Lung (tissue), 12 donors: ENCODE measurements around the gene ITGA8. TPM values are rescaled to one million over a fixed set of nuclear protein-coding genes. Genes with fewer than 3 reads are reported as not detected.

Experiments
- ATAC-seq: fragments of 200-7000 bp; cut with Tn5 transposase; one replicate; pipeline ENCODE4 v1.9.1; 2020; ENCODE audit warnings: moderate number of reproducible peaks; ENCODE audit not compliant: insufficient read depth, low FRiP score
- DNase-seq, 3 donors: peaks; one replicate each; pipeline ENCODE4 v3.0.0-alpha.2; 2013 to 2017
- H3K27ac ChIP-seq, 2 donors: one replicate each; pipeline ENCODE4 v1.5.1; 2013; ENCODE audit warnings: mild to moderate bottlenecking in 2 of 2, moderate library complexity in 2 of 2, control low read depth in 1 of 2, inconsistent platforms in 1 of 2, low read depth in 1 of 2, low read length in 1 of 2
- H3K27me3 ChIP-seq, 3 donors: one replicate each; pipeline ENCODE4 v1.5.1; 2013; ENCODE audit warnings: low read length in 2 of 3; ENCODE audit not compliant: control insufficient read depth in 3 of 3, insufficient read depth in 3 of 3
- H3K36me3 ChIP-seq, 4 donors: one replicate each; pipeline ENCODE4 v1.5.1; 2013; ENCODE audit warnings: low read length in 4 of 4, mild to moderate bottlenecking in 1 of 4, moderate library complexity in 1 of 4; ENCODE audit not compliant: control insufficient read depth in 4 of 4, insufficient read depth in 4 of 4
- H3K4me1 ChIP-seq, 5 donors: one replicate each; pipeline ENCODE4 v1.5.1; 2013; ENCODE audit warnings: low read length in 5 of 5, mild to moderate bottlenecking in 2 of 5, moderate library complexity in 1 of 5; ENCODE audit not compliant: control insufficient read depth in 5 of 5, insufficient read depth in 5 of 5
- H3K4me3 ChIP-seq: one replicate; pipeline ENCODE4 v1.5.1; 2013; ENCODE audit warnings: mild to moderate bottlenecking, control low read depth, moderate library complexity
- H3K9ac ChIP-seq, 2 donors: one replicate each; pipeline ENCODE4 v1.5.1; 2013; ENCODE audit warnings: low read length in 2 of 2, control low read depth in 1 of 2; ENCODE audit not compliant: insufficient read depth in 1 of 2
- H3K9me3 ChIP-seq, 4 donors: one replicate each; pipeline ENCODE4 v1.5.1; 2013; ENCODE audit warnings: low read length in 3 of 4, mild to moderate bottlenecking in 1 of 4, moderate library complexity in 1 of 4; ENCODE audit not compliant: control insufficient read depth in 4 of 4, insufficient read depth in 3 of 4
- CTCF ChIP-seq: IDR thresholded peaks from 2 replicates; pipeline ENCODE4 v1.5.1; 2012; ENCODE audit warnings: mild to moderate bottlenecking; ENCODE audit errors: control extremely low read depth, extremely low read depth
- WGBS, 2 donors: extraction: QIAGEN DNeasy Blood & Tissue Kit; methylation state at CpG; one replicate each; pipeline ENCODE4 v1.1.7; 2013; 5-methylcytosine and 5-hydroxymethylcytosine counted together
- polyA plus RNA-seq, 2 donors: library from polyadenylated mRNA; stranded (reverse); fragments of 200-250 nt; gene quantifications; one replicate each; pipeline ENCODE4 v1.2.1, GENCODE V29; 2013
- total RNA-seq, 2 donors: library from RNA; depleted of rRNA in 1 of 2; stranded (reverse); fragments of >200 nt in 1 of 2; gene quantifications; one replicate each; pipeline ENCODE4 v1.2.1, GENCODE V29; 2014 to 2021
- donor health status: control.
- donor health status: control.
- donor health status: Bipolar disorder and iron deficiency.
- donor health status: healthy.
- donor health status: DM: yes; HTN: yes; CAD: no.

ITGA8 gene
- total and polyA plus RNA-seq, 4 donors: 3.9 to 124 (median 13.6) TPM

- no peak for TF ChIP-seq CTCF
- Histone ChIP-seq H3K36me3 (peaks cover 0 to 44% (median 14%) of the 10 kb centered on the region in 4 donors), H3K4me3 (no peak overlapping the region), H3K4me1 (peaks cover 0 to 3% (median 0%) of the 10 kb centered on the region in 5 donors), H3K9ac (no peak overlapping the region), H3K27me3 (no peaks in the 10 kb centered on the region), H3K27ac (no peak overlapping the region), H3K9me3 (no peaks in the 10 kb centered on the region)
- ATAC-seq: no peak
- no peak for DNase-seq
- WGBS, 2 donors: 36 to 58% methylated on average over 1 of the region's 1 CpG
Measured at GRCh38 chr10:15601819-15602218, 117.9 kb downstream of the ITGA8 start.

- Histone ChIP-seq H3K9ac (no peak overlapping the region), H3K4me3 (no peak overlapping the region), H3K4me1 (peaks cover 0 to 3% (median 0%) of the 10 kb centered on the region in 5 donors), H3K36me3 (peaks cover 0 to 25% (median 12%) of the 10 kb centered on the region in 4 donors), H3K27me3 (no peaks in the 10 kb centered on the region), H3K27ac (no peak overlapping the region), H3K9me3 (no peaks in the 10 kb centered on the region)
- TF ChIP-seq CTCF: no peak
- DNase-seq (no peak), ATAC-seq (no peak)
Measured at GRCh38 chr10:15595260-15595659, 124.5 kb downstream of the ITGA8 start.

GRCh38 chr10:15591937-15592336 is 127.8 kb downstream of the ITGA8 start:
- TF ChIP-seq CTCF: no peak
- H3K9ac ChIP-seq: no peak overlapping the region
- H3K4me1 ChIP-seq: peaks cover 0 to 16% (median 5%) of the 10 kb centered on the region in 5 donors
- no peak overlapping the region for H3K4me3 ChIP-seq
- DNase-seq (no peak), ATAC-seq (no peak)
- no peaks in the 10 kb centered on the region for H3K27me3 ChIP-seq
- peaks cover 0 to 27% (median 9%) of the 10 kb centered on the region in 4 donors for H3K36me3 ChIP-seq
- H3K27ac ChIP-seq: no peak overlapping the region
- H3K9me3 ChIP-seq: no peaks in the 10 kb centered on the region
- 89 to 94% methylated on average over 4 of the region's 4 CpGs for WGBS, 2 donors

GRCh38 chr10:15591431-15591830 is 128.3 kb downstream of the ITGA8 start:
- DNase-seq: no peak
- Histone ChIP-seq H3K9ac (no peak overlapping the region), H3K4me3 (no peak overlapping the region), H3K9me3 (no peaks in the 10 kb centered on the region), H3K36me3 (peaks cover 0 to 27% (median 9%) of the 10 kb centered on the region in 4 donors), H3K27me3 (no peaks in the 10 kb centered on the region), H3K4me1 (peaks cover 0 to 16% (median 5%) of the 10 kb centered on the region in 5 donors), H3K27ac (no peak overlapping the region)
- TF ChIP-seq CTCF: no peak
- 92 to 97% methylated on average over 2 of the region's 2 CpGs for WGBS, 2 donors
- no peak for ATAC-seq
